ENCODE data around the gene UBIAD1.
A peak's percentile ranks its signal among the peaks of the same experiment; 100 is the strongest.
"Not testable (repeated sequence)": the region's sequence is repeated elsewhere in the genome, so short reads cannot be mapped to it uniquely, and the experiment has no call there.

Gene UBIAD1

GRCh38 chr1:11279630-11280029 lies 6.6 kb downstream of the UBIAD1 start:
- no peak for DNase-seq

- no peak for DNase-seq
Observed at GRCh38 chr1:11280719-11281376, 7.8 kb downstream of the UBIAD1 start.

- peak; percentile 95 for DNase-seq
Observed at GRCh38 chr1:11281518-11282331, 8.7 kb downstream of the UBIAD1 start.

GRCh38 chr1:11283151-11283550 lies 10.2 kb downstream of the UBIAD1 start:
- DNase-seq = no peak

GRCh38 chr1:11284784-11285183 lies 11.8 kb downstream of the UBIAD1 start:
- DNase-seq = no peak

- DNase-seq = no peak
Observed at GRCh38 chr1:11285883-11286734, 13.1 kb downstream of the UBIAD1 start.

- peak; percentile 12 for DNase-seq
Observed at GRCh38 chr1:11286735-11287410, 13.9 kb downstream of the UBIAD1 start.

GRCh38 chr1:11289064-11289463 lies 16.1 kb downstream of the UBIAD1 start:
- DNase-seq = no peak

GRCh38 chr1:11291049-11291448 lies 18.1 kb downstream of the UBIAD1 start:
- no peak for DNase-seq

- DNase-seq = no peak
Observed at GRCh38 chr1:11293856-11294255, 20.9 kb downstream of the UBIAD1 start.

- DNase-seq = no peak
Observed at GRCh38 chr1:11294951-11295350, 22.0 kb downstream of the UBIAD1 start.

GRCh38 chr1:11295905-11296304 lies 22.9 kb downstream of the UBIAD1 start:
- DNase-seq = no peak

GRCh38 chr1:11297774-11298173 lies 24.8 kb downstream of the UBIAD1 start:
- not testable (repeated sequence) for DNase-seq

GRCh38 chr1:11298390-11299224 lies 25.6 kb downstream of the UBIAD1 start:
- DNase-seq = no peak

- DNase-seq = no peak
Observed at GRCh38 chr1:11299225-11299574, 26.2 kb downstream of the UBIAD1 start.

GRCh38 chr1:11301601-11302000 lies 28.6 kb downstream of the UBIAD1 start:
- DNase-seq = no peak

GRCh38 chr1:11302366-11302765 lies 29.4 kb downstream of the UBIAD1 start:
- no peak for DNase-seq

GRCh38 chr1:11305516-11305915 lies 32.5 kb downstream of the UBIAD1 start:
- DNase-seq = not testable (repeated sequence)

- peak; percentile 11 for DNase-seq
Observed at GRCh38 chr1:11307852-11308251, 34.9 kb downstream of the UBIAD1 start.

GRCh38 chr1:11308699-11309224 lies 35.8 kb downstream of the UBIAD1 start:
- DNase-seq = no peak

GRCh38 chr1:11309385-11309784 lies 36.4 kb downstream of the UBIAD1 start:
- DNase-seq = no peak
